Neuron (in vitro differentiated cells): Measurements from ENCODE around the gene IKZF4.
"Not testable (repeated sequence)": the region's sequence is repeated elsewhere in the genome, so short reads cannot be mapped to it uniquely, and the experiment has no call there.

ENCODE experiments used
- H2AFZ ChIP-seq: one replicate; pipeline ENCODE4 v1.6.1; 2013; ENCODE audit warnings: low read depth, mild to moderate bottlenecking, inconsistent platforms, low read length, moderate library complexity
- H3K27me3 ChIP-seq: one replicate; pipeline ENCODE4 v1.6.1; 2013; ENCODE audit warnings: low read length; ENCODE audit not compliant: insufficient read depth
- H3K36me3 ChIP-seq: one replicate; pipeline ENCODE4 v1.6.1; 2013; ENCODE audit warnings: low read length; ENCODE audit not compliant: insufficient read depth
- H3K4me1 ChIP-seq: one replicate; pipeline ENCODE4 v1.6.1; 2013; ENCODE audit warnings: low read length; ENCODE audit not compliant: insufficient read depth
- H3K4me3 ChIP-seq: 2 replicates; pipeline ENCODE4 v1.5.1; 2013; ENCODE audit warnings: mild to moderate bottlenecking, low read length, moderate library complexity
- H3K9me3 ChIP-seq: one replicate; pipeline ENCODE4 v1.6.1; 2013; ENCODE audit warnings: low read length

Gene IKZF4

GRCh38 chr12:56062996-56063395 lies 42.2 kb downstream of the IKZF4 start:
- no peak overlapping the region for H3K4me3 ChIP-seq
- H2AFZ ChIP-seq: no peak overlapping the region
- no peaks in the 10 kb centered on the region for H3K27me3 ChIP-seq
- H3K4me1 ChIP-seq: no peaks in the 10 kb centered on the region
- H3K9me3 ChIP-seq: no peaks in the 10 kb centered on the region
- no peaks in the 10 kb centered on the region for H3K36me3 ChIP-seq

DNA sequence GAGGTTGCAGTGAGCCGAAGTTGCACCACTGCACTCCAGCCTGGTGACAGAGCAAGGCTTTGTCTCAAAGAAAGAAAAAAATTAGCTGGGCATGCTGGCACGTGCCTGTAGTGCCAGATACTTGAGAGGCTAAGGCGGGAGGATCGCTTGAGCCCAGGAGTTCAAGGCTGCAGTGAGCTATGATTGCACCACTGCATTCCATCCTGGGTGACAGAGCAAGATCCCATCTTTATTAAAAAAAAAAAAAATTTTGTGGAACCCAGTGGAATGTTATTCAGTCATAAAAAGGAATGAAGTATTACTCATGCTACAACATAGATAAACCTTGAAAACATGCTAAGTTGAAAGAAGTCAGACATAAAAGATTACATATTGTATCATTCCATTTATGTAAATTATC lies 50.8 kb downstream of the IKZF4 start:
- Histone ChIP-seq H3K27me3 (no peaks in the 10 kb centered on the region), H3K4me1 (no peaks in the 10 kb centered on the region), H2AFZ (no peak overlapping the region), H3K9me3 (peaks cover 5% of the 10 kb centered on the region), H3K36me3 (no peaks in the 10 kb centered on the region), H3K4me3 (no peak overlapping the region)

DNA sequence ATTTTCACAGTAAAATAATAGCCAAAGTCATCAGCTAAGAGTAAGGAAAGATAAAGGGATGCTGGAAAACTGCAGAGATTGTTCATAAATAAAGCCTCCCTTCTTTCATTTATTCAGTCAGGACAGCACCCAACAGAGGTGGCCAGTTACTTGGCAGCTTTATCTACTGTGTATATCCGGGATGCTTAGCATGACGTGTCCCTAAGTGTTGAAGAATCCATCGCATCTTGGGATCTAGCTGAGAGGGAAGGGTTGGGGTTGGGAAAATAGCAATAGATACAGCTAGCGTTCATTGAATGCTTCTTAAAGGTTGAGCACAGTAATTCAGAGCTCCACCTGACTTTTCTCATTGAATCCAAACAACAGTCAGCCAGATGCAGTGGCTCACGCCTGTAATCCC lies 53.6 kb downstream of the IKZF4 start:
- H3K4me3 ChIP-seq: no peak overlapping the region
- H3K4me1 ChIP-seq: peaks cover under 1% of the 10 kb centered on the region
- H3K27me3 ChIP-seq: peaks cover 8% of the 10 kb centered on the region
- H3K9me3 ChIP-seq: peaks cover 2% of the 10 kb centered on the region
- H3K36me3 ChIP-seq: no peaks in the 10 kb centered on the region
- no peak overlapping the region for H2AFZ ChIP-seq

DNA sequence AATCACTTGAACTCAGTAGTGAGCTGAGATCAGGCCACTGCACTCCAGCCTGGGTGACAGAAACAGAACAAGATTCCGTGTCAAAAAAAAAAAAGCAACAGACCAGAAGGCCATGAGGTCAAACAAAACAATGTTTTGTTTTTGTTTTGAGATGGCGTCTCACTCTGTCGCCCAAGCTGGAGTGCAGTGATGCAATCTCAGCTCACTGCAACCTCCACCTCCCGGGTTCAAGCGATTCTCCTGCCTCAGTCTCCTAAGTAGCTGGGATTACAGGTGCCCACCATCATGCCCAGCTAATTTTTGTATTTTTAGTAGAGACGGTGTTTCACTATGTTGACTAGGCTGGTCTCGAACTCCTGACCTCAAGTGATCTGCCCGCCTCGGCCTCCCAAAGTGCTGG lies 57.1 kb downstream of the IKZF4 start:
- peaks cover 13% of the 10 kb centered on the region for H3K4me1 ChIP-seq
- H2AFZ ChIP-seq, H3K36me3 ChIP-seq, H3K9me3 ChIP-seq, H3K4me3 ChIP-seq: not testable (repeated sequence)
- peaks cover 44% of the 10 kb centered on the region for H3K27me3 ChIP-seq

- H3K4me1 ChIP-seq: peaks cover 13% of the 10 kb centered on the region
- H3K36me3 ChIP-seq: no peaks in the 10 kb centered on the region
- no peak overlapping the region for H3K4me3 ChIP-seq
- no peak overlapping the region for H2AFZ ChIP-seq
- H3K27me3 ChIP-seq: peaks cover 48% of the 10 kb centered on the region
- peaks cover 2% of the 10 kb centered on the region for H3K9me3 ChIP-seq
Measured at GRCh38 chr12:56078427-56078826, 57.6 kb downstream of the IKZF4 start.

- H3K27me3 ChIP-seq: peaks cover 51% of the 10 kb centered on the region
- H3K4me1 ChIP-seq: peaks cover 13% of the 10 kb centered on the region
- H3K4me3 ChIP-seq: peak overlapping the region; percentile 41
- peaks cover under 1% of the 10 kb centered on the region for H3K9me3 ChIP-seq
- H2AFZ ChIP-seq: peak overlapping the region; percentile 83
- no peaks in the 10 kb centered on the region for H3K36me3 ChIP-seq
Measured at GRCh38 chr12:56078931-56079722, 58.3 kb downstream of the IKZF4 start.

DNA sequence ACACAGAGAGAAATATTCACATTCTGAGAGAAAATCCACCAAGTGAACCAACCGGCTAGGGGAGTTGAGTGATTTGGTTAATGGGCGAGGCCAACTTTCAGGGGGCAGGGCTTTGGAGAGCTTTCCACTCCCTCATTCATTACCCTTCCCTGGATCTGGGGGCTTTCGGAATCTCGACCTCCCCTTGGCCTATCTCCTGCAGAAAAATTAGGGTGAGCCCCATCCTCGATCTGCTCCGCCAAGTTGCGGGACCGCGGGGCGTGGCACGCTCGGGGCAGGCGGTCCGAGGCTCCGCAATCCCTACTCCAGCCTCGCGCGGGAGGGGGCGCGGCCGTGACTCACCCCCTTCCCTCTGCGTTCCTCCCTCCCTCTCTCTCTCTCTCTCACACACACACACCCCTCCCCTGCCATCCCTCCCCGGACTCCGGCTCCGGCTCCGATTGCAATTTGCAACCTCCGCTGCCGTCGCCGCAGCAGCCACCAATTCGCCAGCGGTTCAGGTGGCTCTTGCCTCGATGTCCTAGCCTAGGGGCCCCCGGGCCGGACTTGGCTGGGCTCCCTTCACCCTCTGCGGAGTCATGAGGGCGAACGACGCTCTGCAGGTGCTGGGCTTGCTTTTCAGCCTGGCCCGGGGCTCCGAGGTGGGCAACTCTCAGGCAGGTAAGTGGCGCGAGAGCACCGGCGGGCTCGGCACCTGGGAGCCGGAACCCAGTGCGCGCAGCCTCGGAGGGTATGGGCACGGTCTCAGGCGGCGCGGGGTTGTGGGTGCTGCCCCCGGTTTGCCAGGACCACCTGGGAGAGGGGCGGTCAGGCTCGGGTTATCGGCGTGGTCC lies 59.1 kb downstream of the IKZF4 start, which contains the start of gene ERBB3:
Gene ERBB3, plus strand, starts transcription at position 443 of the 833 bp plus-strand sequence. Its CDS starts 136 bp downstream, at position 579.
- Histone ChIP-seq H3K4me3 (peak within 1 kb of the TSS; percentile 41), H3K9me3 (no peaks in the 10 kb centered on the region), H3K4me1 (peaks cover 13% of the 10 kb centered on the region), H2AFZ (peak within 1 kb of the TSS; percentile 83), H3K36me3 (no peaks in the 10 kb centered on the region), H3K27me3 (peaks cover 51% of the 10 kb centered on the region)

DNA sequence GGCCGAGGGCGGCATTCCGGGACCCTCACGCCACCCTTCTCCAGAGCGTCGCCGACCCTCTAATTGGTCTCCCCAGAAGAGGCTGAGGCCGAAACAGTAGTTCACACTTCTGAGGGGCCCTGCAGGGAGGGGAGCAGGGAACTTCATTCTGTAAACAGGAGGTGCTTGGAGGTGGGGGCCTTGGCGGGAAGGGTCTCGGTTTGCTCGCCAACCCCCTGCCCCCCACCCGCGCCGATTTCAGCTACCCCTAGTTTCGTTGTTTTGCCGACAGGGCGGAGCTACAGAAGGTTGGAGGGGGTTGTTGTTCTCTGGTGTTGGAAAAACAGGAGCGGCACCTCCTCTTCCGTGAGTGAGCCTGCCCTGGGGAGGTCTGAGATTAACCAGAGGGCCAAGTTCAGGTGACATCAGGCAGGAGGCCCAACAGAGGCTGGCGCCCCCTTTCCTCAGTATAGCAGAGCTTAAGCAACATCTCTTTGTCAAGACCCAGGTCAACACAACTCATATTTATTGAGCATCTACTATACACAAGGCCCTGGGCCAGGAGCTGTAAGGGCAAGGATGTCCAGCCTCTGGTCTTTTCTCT lies 59.8 kb downstream of the IKZF4 start:
- H3K9me3 ChIP-seq: no peaks in the 10 kb centered on the region
- peaks cover 13% of the 10 kb centered on the region for H3K4me1 ChIP-seq

DNA sequence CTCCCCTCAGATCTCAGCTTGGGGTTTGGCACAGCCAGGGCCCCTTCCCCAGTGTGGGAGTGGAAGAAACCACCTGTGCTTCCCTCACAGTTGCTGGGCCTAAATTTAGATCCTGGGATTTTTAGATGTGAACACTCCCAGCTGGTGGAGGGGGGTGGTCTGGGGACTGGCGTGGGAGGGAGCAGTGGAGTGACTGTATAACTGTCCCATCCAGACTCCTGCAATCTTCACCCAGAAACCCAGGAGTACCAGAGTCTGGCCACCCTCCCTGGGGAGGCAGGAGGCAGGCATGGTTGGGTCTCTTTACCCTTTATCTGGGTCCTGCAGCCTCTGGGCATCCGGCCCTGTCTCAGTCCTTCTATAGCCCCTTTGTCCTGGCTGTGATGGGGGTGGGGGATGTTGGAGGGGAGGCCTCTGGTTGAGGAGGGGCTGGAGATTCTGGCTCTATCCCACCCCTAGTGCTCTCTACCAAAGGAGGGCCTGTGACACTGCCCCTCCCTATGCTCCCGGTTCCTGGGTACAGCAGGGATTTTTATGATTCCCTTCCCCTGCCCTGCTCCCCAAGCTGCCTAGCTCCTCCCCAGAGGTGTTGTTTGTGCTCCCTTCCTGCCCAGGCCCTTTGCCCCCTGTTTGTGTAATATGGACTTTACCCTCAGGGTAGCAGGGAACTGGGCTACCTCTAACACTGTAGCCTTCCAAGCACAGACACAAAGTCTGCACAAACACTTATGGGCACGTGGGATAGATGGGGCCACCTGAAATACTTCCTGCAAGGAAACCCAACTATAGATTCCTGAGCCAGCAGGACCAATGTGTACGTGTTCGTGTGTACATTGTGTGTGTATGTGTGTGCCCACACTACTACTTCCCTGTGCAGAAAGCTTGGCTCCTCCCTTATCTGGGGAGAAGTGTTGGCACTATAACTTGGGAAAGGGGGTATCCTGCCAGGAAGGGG lies 60.8 kb downstream of the IKZF4 start:
- Histone ChIP-seq H3K27me3 (peaks cover 51% of the 10 kb centered on the region), H3K4me3 (no peak overlapping the region), H2AFZ (no peak overlapping the region)

More for the DNA sequence above, 59.8 kb downstream of the IKZF4 start:
- H3K36me3 ChIP-seq: no peaks in the 10 kb centered on the region
- H3K27me3 ChIP-seq: peaks cover 51% of the 10 kb centered on the region
- peak overlapping the region; percentile 41 for H3K4me3 ChIP-seq
- H2AFZ ChIP-seq: no peak overlapping the region

GRCh38 chr12:56082382-56082781 lies 61.5 kb downstream of the IKZF4 start:
- H3K4me3 ChIP-seq: no peak overlapping the region
- H3K9me3 ChIP-seq: no peaks in the 10 kb centered on the region
- peaks cover 13% of the 10 kb centered on the region for H3K4me1 ChIP-seq
- H2AFZ ChIP-seq: no peak overlapping the region
- no peaks in the 10 kb centered on the region for H3K36me3 ChIP-seq
- peaks cover 51% of the 10 kb centered on the region for H3K27me3 ChIP-seq

More for the DNA sequence above, 60.8 kb downstream of the IKZF4 start:
- no peaks in the 10 kb centered on the region for H3K9me3 ChIP-seq
- peaks cover 13% of the 10 kb centered on the region for H3K4me1 ChIP-seq
- no peaks in the 10 kb centered on the region for H3K36me3 ChIP-seq

- peaks cover 13% of the 10 kb centered on the region for H3K4me1 ChIP-seq
- H3K4me3 ChIP-seq: no peak overlapping the region
- no peaks in the 10 kb centered on the region for H3K36me3 ChIP-seq
- H3K9me3 ChIP-seq: no peaks in the 10 kb centered on the region
- no peak overlapping the region for H2AFZ ChIP-seq
- peaks cover 51% of the 10 kb centered on the region for H3K27me3 ChIP-seq
Measured at GRCh38 chr12:56082967-56083366, 62.1 kb downstream of the IKZF4 start.

DNA sequence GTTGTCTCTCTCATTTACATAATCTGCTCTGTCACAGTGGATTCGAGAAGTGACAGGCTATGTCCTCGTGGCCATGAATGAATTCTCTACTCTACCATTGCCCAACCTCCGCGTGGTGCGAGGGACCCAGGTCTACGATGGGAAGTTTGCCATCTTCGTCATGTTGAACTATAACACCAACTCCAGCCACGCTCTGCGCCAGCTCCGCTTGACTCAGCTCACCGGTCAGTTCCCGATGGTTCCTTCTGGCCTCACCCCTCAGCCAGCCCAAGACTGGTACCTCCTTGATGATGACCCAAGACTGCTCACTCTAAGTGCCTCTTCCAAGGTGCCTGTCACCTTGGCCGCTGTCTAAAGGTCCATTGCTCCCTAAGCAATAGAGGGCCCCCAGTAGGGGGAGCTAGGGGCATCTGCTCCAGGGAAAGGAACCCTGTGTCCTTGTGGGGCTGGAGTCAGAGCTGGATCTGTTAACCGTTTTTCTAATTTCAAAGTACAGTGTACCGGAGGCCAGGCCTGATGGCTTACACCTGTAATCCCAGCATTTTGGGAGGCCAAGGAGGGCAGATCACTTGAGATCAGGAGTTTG lies 64.2 kb downstream of the IKZF4 start:
- Histone ChIP-seq H2AFZ (no peak overlapping the region), H3K4me3 (no peak overlapping the region), H3K27me3 (peaks cover 36% of the 10 kb centered on the region), H3K4me1 (peaks cover 6% of the 10 kb centered on the region), H3K36me3 (no peaks in the 10 kb centered on the region), H3K9me3 (no peaks in the 10 kb centered on the region)
